GM21390 (cell line): ENCODE data around the gene DYDC2.
"Not testable (repeated sequence)": the region's sequence is repeated elsewhere in the genome, so short reads cannot be mapped to it uniquely, and the experiment has no call there.

Experiments used
- ATAC-seq: cut with Tn5 transposase; IDR thresholded peaks from one replicate; pipeline ENCODE4 v1.9.1; 2021; ENCODE audit not compliant: unreplicated experiment

The DYDC2 gene

GRCh38 chr10:80356563-80356988, at the start of gene DYDC2, which contains the start of gene DYDC1:
DYDC2 (plus strand) TSS chr10:80356781; CDS start chr10:80362444, 5,663 bp downstream.
DYDC1 (minus strand) TSS chr10:80356755; CDS start chr10:80352601, 4,154 bp downstream.
- ATAC-seq, result peak; percentile 96

- no peak for ATAC-seq
Measured at GRCh38 chr10:80313523-80313922, 43.1 kb upstream of the DYDC2 start.

GRCh38 chr10:80315391-80315790, 41.2 kb upstream of the DYDC2 start:
- ATAC-seq, result no peak

GRCh38 chr10:80318742-80319141, 37.8 kb upstream of the DYDC2 start:
- ATAC-seq, result no peak

GRCh38 chr10:80319318-80319717, 37.3 kb upstream of the DYDC2 start:
- no peak for ATAC-seq

GRCh38 chr10:80319725-80320290, 36.8 kb upstream of the DYDC2 start:
- no peak for ATAC-seq

- ATAC-seq, result no peak
Measured at GRCh38 chr10:80320377-80320776, 36.2 kb upstream of the DYDC2 start.

GRCh38 chr10:80321183-80321582, 35.4 kb upstream of the DYDC2 start:
- no peak for ATAC-seq

GRCh38 chr10:80322158-80322557, 34.4 kb upstream of the DYDC2 start:
- no peak for ATAC-seq

GRCh38 chr10:80322711-80323110, 33.9 kb upstream of the DYDC2 start:
- no peak for ATAC-seq

GRCh38 chr10:80323311-80323710, 33.3 kb upstream of the DYDC2 start:
- ATAC-seq, result no peak

- no peak for ATAC-seq
Measured at GRCh38 chr10:80324086-80324485, 32.5 kb upstream of the DYDC2 start.

- no peak for ATAC-seq
Measured at GRCh38 chr10:80324891-80325364, 31.7 kb upstream of the DYDC2 start.

GRCh38 chr10:80333983-80334382, 22.6 kb upstream of the DYDC2 start:
- ATAC-seq, result no peak

- ATAC-seq, result no peak
Measured at GRCh38 chr10:80344276-80344675, 12.3 kb upstream of the DYDC2 start.

- ATAC-seq, result no peak
Measured at GRCh38 chr10:80344912-80345311, 11.7 kb upstream of the DYDC2 start.

- ATAC-seq, result no peak
Measured at GRCh38 chr10:80350251-80350650, 6.3 kb upstream of the DYDC2 start.

GRCh38 chr10:80351220-80351619, 5.4 kb upstream of the DYDC2 start:
- no peak for ATAC-seq

GRCh38 chr10:80356989-80357850, 639 bp downstream of the DYDC2 start:
- ATAC-seq, result no peak

GRCh38 chr10:80357851-80358125, 1.2 kb downstream of the DYDC2 start:
- no peak for ATAC-seq

GRCh38 chr10:80358925-80359324, 2.3 kb downstream of the DYDC2 start:
- not testable (repeated sequence) for ATAC-seq

- no peak for ATAC-seq
Measured at GRCh38 chr10:80359644-80360043, 3.1 kb downstream of the DYDC2 start.
